MM.1S (cell line): ENCODE results near the gene TPSAB1.

ENCODE experiments used
- EZH2 ChIP-seq: fragments of 300-600 bp; sonication (generic); optimal IDR thresholded peaks from 2 replicates; pipeline ENCODE3; 2017; ENCODE audit warnings: low read depth, mild to moderate bottlenecking, antibody characterized with exemption, low read length, mixed read lengths
- EZH2phosphoT487 ChIP-seq: fragments of 300-600 bp; sonication (generic); IDR thresholded peaks from 2 replicates; pipeline ENCODE4 v1.6.1; 2018; ENCODE audit warnings: antibody characterized with exemption, low read length
- TF ChIP-seq, protein P1 (sequence below): fragments of 300-600 bp; sonication (generic); IDR thresholded peaks from 2 replicates; pipeline ENCODE4 v1.5.1; 2016; ENCODE audit warnings: antibody characterized with exemption, low read length, mixed read lengths

DNA sequence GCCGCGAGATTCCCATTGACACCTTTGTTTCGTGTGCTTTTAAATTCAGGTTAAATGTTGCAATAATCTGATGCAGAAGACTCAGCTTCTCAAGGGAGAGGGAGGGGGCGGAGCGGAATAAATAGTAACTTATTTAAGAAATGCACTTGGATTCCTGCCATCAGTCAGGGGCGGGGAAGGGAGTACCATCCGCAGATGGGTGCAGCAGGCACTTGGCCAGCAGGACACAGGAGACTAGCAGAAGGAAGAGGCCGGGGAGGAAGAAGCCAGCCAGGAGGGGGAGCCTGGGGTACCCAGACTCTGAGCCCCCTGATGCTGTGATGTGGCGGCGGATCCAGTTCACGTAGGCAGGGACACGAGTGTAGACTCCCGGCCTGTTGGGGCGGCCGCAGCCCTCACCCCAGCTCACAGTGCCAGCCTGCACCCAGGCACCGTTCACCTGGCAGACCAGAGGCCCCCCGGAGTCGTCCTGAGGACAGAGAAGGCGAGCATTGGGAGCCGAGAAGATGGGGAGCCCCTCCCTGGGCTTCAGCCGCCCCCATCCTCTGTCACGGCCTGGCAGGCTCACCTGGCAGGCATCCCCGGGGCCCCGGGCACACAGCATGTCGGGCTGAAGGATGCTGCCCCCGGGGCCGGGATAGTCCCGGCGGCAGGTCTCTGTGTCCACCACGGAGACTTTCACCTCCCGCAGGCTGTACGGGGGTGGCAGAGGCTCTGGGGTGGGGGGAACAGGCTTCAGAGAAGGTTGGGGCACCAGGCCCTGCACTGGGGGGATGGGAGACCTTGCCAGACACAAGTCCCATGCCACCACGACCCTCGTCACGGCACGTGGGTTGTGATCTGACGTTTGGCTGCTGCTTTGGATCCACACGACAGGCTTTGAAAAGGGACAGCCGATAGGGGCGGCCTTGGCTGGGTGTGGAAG, 18.6 kb upstream of the TPSAB1 start:
- TF ChIP-seq, protein P1, sequence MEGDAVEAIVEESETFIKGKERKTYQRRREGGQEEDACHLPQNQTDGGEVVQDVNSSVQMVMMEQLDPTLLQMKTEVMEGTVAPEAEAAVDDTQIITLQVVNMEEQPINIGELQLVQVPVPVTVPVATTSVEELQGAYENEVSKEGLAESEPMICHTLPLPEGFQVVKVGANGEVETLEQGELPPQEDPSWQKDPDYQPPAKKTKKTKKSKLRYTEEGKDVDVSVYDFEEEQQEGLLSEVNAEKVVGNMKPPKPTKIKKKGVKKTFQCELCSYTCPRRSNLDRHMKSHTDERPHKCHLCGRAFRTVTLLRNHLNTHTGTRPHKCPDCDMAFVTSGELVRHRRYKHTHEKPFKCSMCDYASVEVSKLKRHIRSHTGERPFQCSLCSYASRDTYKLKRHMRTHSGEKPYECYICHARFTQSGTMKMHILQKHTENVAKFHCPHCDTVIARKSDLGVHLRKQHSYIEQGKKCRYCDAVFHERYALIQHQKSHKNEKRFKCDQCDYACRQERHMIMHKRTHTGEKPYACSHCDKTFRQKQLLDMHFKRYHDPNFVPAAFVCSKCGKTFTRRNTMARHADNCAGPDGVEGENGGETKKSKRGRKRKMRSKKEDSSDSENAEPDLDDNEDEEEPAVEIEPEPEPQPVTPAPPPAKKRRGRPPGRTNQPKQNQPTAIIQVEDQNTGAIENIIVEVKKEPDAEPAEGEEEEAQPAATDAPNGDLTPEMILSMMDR: no peak
- TF ChIP-seq EZH2 (no peak), EZH2phosphoT487 (no peak; the same call in none of the 2 replicates)
